Astrocyte of the spinal cord (primary cell): ENCODE measurements around the gene NUDT14.
A peak's percentile ranks its signal among the peaks of the same experiment; 100 is the strongest.

Experiments used
- DNase-seq: peaks from one replicate; pipeline ENCODE4 v3.0.0; 2011; ENCODE audit warnings: low read depth, low spot score
- H3K4me3 ChIP-seq: 2 replicates; pipeline ENCODE4 v1.5.1; 2011; ENCODE audit warnings: low read depth, mild to moderate bottlenecking, low read length, moderate library complexity
- CTCF ChIP-seq: IDR thresholded peaks from 2 replicates; pipeline ENCODE4 v1.5.1; 2012; ENCODE audit warnings: low read depth, mild to moderate bottlenecking, low read length, inconsistent platforms
- in situ Hi-C: cut with HindIII; loops from 2 replicates; pipeline ENCODE4 v1.10.0; 2017; ENCODE audit warnings: low sequenced_read_pairs

Gene NUDT14

GRCh38 chr14:105180592-105181548, at the start of gene NUDT14:
Gene NUDT14, minus strand, starts transcription at chr14:105181312. Its CDS starts 103 bp downstream, at chr14:105181209.
- no peak for DNase-seq
- no peak for TF ChIP-seq CTCF
- H3K4me3 ChIP-seq = peak within 1 kb of the TSS; percentile 40
- in situ Hi-C loops = no loop called here

DNA sequence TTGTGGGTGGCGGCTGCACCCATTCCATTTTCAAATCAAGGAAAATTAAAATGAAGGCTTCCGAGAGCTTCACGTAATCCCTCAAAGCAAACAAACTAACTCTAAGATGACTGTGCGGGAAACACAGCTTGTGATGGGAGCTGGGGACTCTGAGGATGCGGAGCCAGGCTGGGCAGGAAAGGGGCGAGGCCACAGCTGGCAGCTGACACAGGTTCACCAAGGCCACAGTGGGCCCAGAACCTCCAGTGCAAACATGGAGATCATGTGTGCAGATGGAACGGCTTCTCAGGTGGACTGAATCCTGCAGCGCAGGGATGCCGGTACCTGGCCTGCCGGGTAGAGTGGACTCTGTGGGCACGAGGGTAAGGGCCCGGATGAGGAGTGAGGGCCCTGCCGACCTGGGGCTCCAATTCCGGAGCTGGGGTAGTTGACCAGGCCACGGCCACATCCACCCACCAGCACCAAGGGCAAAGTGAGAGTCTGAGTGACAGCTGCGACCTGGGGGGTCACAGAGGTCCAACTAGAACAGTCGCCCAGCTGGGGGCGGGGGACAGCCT, 48.1 kb upstream of the NUDT14 start:
- in situ Hi-C loops = no loop called here
- DNase-seq = no peak
- no peak for TF ChIP-seq CTCF
- no peak overlapping the region for H3K4me3 ChIP-seq

- H3K4me3 ChIP-seq = no peak overlapping the region
- TF ChIP-seq CTCF = no peak
- in situ Hi-C loops = no loop called here
- no peak for DNase-seq
Observed at GRCh38 chr14:105228562-105228961, 47.5 kb upstream of the NUDT14 start.

DNA sequence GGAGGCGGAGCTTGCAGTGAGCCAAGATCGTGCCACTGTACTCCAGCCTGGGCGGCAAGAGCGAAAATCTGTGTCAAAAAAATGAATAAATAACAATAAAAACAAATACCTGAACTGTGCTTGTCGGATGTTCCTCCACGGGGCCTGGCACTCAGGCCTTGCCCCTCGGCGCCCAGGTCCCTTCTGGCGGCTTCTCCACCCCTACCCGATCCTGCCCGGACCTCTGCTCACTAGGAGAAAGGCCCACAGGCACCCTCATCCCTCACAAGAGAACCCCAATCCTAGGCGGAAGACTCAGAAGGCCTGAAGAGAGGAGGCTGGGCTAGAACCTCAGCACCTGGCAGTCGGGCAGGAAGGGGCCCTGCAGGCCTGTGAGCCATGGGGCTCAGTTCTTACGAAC, 46.2 kb upstream of the NUDT14 start:
- no peak for DNase-seq
- no peak for TF ChIP-seq CTCF
- in situ Hi-C loops = no loop called here
- H3K4me3 ChIP-seq = no peak overlapping the region

DNA sequence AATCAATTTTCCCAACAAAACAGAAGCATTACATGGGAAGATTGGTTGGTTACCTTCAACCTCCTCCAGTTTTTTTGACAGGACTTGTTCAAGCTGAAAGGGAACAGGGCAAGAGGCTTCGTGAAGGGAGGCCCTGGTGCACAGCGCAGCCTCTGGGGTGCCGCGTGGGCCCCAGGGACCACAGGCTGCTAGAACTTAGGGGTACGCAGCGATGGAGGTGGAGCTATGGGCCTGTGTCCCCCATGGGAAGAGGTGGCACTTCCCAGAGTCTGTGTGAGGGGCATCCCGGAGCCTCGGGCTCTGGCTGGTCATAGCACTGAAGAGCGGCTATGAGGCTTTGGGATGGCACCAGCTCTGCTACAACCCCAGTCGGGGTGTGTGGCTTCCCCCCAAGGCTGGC, 45.1 kb upstream of the NUDT14 start:
- DNase-seq = no peak
- no peak for TF ChIP-seq CTCF
- in situ Hi-C loops = no loop called here
- H3K4me3 ChIP-seq = no peak overlapping the region

DNA sequence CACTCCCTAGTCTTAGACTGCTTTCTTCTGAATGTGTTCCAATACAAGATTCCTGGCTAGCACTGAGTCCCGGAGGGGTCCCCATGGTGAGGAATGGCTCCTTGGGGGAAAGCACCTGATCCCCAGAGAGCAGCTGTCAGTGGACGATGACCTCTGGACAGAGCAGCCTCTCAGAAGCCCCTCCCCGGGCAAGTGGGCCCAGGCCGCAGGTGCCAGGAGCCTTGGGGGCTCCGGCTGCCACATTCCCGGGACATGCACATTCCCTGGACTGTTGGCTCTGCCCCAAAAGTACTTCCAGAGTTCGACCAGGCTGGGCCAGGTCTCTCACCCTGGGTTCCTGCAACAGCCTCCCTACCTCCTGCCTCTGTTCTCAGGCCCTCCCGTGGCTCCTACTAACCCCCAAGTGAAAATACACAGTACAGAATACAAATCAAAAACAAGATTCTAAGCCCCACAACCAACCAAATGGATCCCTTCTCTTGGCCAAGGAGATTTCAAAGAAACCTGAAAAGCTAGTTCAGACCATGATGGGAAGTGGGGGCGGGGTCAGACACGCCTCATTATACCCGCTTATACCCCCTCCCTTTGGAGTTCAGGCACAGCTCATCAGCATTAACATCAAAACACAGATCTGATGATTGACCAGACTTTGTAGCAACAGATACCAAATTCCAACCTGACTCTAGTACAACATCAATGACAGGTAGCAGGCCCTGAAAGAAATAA, 43.9 kb upstream of the NUDT14 start:
- no peak for TF ChIP-seq CTCF
- DNase-seq = no peak
- in situ Hi-C loops = no loop called here
- no peak overlapping the region for H3K4me3 ChIP-seq
